Thyroid gland (tissue), 4 donors: Measurements from ENCODE around the gene SPEF2.

ENCODE experiments used
- CTCF ChIP-seq, 6 experiments: fragments of 200-600 bp in 3 of 6; fragments of 450-650 bp in 3 of 6; sonication (generic) in 3 of 6; IDR thresholded peaks; one replicate each; pipeline ENCODE4 v1.5.1; 2016 to 2019; ENCODE audit warnings: antibody characterized with exemption in 6 of 6, mild to moderate bottlenecking in 2 of 6, inconsistent platforms in 1 of 6, moderate library complexity in 1 of 6
- POLR2A ChIP-seq, 2 donors: fragments of 450-650 bp; IDR thresholded peaks; one replicate each; pipeline ENCODE4 v1.6.1; 2017; ENCODE audit warnings: antibody characterized with exemption in 2 of 2, mild to moderate bottlenecking in 2 of 2, moderate library complexity in 1 of 2

DNA sequence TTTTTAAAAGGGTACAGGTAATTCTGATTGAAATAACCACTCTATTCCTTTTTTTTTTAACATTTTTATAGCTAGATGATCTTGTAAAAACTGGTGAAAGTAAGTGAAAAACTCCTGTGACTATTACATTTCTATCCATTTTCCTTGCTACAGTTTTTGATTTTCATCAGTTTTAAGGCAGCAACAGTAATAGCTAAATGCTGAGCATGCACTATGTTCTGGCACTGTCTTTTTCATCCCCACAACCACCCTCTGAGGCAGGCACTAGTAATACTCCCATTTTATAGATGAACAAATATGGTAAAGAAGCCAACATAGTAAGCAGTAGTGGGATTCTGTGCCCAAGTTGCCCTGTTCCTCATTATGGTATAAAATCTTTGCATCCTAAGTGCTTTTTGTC is 126.0 kb downstream of the SPEF2 start:
- TF ChIP-seq POLR2A (IDR thresholded peaks at IDR 0.05): no peak
- TF ChIP-seq CTCF (IDR thresholded peaks at IDR 0.05): no peak
